Skin epidermis (tissue), 12 donors: ENCODE data around the gene S100A11.
A peak's percentile ranks its signal among the peaks of the same experiment; 100 is the strongest.

ENCODE experiments used
- H3K27ac ChIP-seq, 21 experiments: fragments of 200-600 bp; sonication (generic) in 11 of 21; one replicate each; pipeline ENCODE4 v1.5.0; 2020; ENCODE audit warnings: mild to moderate bottlenecking in 3 of 21, inconsistent platforms in 2 of 21, moderate library complexity in 2 of 21
- H3K4me3 ChIP-seq, 7 experiments: fragments of 200-600 bp; sonication (generic) in 2 of 7; one replicate each; pipeline ENCODE4 v1.5.0; 2020; ENCODE audit warnings: inconsistent platforms in 2 of 7, mild to moderate bottlenecking in 2 of 7, moderate library complexity in 1 of 7

Gene S100A11

DNA sequence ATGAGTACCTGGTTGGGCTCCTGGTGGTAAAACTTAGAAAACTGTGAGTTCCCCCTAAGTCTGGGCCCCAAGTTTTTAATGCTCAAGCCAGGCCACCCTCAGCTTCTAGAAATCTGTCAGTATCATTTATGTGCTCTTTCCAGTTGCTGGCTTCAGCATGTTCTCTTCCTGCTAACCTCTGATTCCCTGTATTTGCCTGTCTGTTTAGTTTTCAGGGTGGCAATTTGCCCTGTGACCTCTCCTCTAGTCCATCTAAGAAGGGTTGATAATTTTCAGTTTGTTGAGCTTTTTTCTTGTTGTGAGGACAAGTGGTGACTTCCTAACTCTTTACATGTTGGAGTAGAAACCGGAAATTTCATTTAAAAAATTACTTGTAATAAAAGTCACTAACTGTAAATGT lies 27.1 kb downstream of the S100A11 start:
- no peak overlapping the region for H3K27ac ChIP-seq

DNA sequence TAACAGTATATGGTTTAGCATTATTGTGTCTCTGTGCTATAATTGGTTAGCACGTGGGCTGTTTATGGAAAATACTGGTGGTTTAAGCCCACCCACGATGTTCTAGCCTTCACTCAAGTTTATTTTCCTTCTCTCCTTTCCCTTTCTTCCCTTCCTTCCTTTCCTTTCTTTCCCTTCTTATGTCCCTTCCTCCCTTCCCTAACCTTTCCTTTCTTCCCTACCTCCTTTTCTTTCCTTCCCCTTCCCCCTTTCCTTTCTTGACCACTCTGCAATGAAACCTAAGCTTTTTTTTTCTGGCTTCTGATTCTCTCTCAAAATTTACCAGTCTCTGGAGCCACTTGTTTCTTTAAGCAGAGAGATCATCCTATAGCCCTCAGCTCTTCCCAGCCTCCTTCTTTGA lies 29.8 kb downstream of the S100A11 start:
- H3K27ac ChIP-seq = no peak overlapping the region
- no peak overlapping the region for H3K4me3 ChIP-seq

More for the DNA sequence above, 27.1 kb downstream of the S100A11 start:
- no peak overlapping the region for H3K4me3 ChIP-seq

DNA sequence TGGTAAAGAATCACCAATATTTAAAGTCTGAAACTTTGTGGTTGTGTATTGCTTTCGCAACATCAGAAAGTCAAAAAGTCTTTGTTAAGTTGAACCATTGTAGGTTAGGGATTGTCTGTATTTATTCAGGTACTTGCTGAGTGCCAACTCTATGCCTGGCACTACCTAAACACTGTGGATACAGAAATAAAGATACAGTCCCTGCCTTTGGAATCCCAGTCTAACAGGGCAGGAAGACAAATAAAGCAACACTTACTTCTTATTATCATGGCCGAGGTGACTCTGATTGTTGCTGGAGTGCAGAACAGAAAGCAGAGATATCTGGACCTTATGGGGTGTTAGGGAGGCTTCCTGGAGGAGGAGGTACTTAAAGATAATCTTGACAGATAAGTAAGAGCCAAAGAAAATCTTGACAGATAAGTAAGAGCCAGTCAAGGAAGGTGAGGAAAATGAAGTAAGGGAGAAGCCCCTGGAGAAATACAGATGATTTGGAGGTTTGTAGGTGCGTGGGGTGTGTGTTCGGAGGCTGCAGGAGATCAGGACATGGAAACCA lies 31.4 kb downstream of the S100A11 start:
- no peak overlapping the region for H3K27ac ChIP-seq
- H3K4me3 ChIP-seq = no peak overlapping the region

DNA sequence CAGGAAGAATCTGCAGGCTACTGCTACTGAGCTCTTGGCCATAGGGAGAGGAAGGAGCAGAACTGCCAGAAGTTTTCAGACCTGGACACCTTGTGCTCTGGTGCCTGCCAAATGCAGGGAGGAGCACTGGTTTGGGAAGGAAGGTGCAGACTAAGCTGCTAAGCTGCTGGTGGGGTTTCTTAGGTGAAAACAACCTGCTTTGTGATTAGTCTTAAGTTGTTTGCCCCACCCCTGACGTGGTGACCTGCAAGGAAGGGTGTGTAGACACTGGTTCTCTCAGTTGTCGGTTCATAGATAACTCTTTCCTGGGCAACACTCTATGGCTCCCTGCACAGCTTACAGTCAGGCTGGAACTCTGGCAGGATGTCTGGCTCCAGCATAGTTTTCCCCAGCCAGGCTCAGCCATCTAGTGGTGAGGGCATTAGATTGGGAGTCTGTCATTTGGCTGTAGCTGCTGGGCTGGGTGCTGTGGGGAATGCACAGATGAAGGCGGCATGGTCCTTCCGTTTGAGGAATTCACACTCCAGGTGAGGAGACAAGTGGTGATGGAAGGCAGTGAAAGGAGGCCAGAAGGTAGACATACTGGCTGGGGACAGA lies 32.9 kb downstream of the S100A11 start:
- no peak overlapping the region for H3K4me3 ChIP-seq
- H3K27ac ChIP-seq = no peak overlapping the region

DNA sequence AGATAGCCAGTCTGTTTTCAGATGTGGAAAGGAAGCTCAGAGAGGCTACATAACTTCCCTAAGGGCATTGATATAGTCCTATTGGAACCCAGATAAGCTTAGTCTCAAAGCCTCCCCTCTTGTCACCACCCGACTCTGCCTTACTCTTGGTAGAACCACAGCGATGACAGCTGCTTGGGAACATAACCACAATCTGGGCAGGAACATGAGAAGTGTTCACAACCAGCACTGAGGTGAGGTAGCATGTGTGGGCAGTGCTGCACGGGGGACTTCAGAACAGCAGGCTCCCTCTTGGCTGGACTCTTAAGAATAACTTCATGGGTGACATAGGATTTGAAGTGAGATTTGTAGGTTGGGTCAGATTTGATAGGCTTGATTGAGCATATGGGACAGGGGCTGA lies 33.8 kb downstream of the S100A11 start:
- no peak overlapping the region for H3K4me3 ChIP-seq
- H3K27ac ChIP-seq = peak overlapping the region in 5 of 21 experiments; percentile 63 to 83 (median 79)

- Histone ChIP-seq H3K27ac (peak overlapping the region in 20 of 21 experiments; percentile 23 to 83 (median 66)), H3K4me3 (no peak overlapping the region)
Measured at GRCh38 chr1:152001631-152002584, 34.9 kb downstream of the S100A11 start.

- peak overlapping the region in 20 of 21 experiments; percentile 23 to 83 (median 66) for H3K27ac ChIP-seq
Measured at GRCh38 chr1:152000964-152001630, 35.7 kb downstream of the S100A11 start.

DNA sequence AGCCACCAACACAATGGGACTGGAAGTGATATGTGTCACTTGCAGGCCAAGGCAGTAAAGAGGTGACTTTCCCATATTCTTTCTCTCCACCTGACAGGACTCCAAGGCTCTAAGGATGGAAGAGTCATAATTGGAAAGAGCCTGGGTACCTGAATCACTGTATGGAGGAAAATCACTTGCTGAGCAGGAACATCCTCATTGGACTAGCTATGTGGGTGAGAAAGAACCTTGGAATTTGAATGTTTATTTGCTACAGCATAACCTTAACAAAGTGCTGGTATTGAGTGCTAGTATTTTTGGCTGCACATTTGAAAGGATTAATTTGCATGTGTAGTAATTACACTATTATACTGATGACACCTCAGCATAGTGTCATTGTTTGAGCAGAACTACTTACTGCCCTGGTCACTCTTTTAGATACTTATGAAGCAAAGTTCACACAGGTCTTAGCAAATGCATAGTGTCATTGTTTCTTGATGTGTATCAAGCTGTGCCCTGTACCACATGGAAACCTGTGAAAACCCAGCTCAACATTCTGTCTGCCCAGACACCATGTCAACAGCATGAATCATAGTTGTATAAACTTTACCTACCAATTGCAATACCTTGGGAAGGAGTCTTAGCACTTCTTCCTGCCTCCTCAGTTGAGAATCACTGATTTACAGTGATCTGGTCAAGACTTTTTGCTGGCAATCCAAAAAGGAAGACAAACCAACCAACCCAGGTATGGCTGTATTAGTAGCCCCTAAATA lies 38.0 kb downstream of the S100A11 start:
- peak overlapping the region in 5 of 21 experiments; percentile 2 to 70 (median 22) for H3K27ac ChIP-seq
- H3K4me3 ChIP-seq = no peak overlapping the region

More at GRCh38 chr1:152000964-152001630, 35.7 kb downstream of the S100A11 start:
- H3K4me3 ChIP-seq = no peak overlapping the region

DNA sequence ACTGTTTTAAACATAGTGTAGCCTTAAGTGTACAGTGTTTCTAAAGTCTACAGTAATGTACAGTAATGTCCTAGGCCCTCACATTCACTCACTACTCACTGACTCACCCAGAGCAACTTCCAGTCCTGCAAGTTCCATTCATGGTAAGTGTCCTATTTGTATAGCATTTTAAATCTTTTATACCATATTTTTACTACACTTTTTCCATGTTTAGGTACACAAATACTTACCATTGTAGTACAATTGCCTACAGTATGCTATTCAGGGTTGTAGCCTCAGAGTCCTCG lies 39.6 kb downstream of the S100A11 start:
- Histone ChIP-seq H3K4me3 (no peak overlapping the region), H3K27ac (no peak overlapping the region)

DNA sequence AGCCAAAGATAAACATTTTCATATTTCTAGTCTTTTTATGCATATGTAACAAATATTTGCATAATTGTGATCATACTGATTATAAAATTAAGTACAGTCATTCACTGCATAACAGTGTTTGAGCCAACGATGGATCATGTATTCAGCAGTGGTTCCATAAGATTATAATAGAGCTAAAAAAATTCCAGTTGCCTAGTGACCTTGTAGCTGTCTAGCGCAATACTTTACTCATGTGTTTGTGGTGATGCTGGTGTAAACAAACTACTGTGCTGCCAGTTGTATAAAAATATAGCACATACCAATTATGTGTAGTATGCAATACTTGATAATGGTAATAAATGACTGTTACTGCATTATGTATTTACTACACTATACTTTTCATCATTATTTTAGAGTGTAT lies 41.0 kb downstream of the S100A11 start:
- no peak overlapping the region for H3K4me3 ChIP-seq
- peak overlapping the region in 8 of 21 experiments; percentile 26 to 100 (median 98) for H3K27ac ChIP-seq

DNA sequence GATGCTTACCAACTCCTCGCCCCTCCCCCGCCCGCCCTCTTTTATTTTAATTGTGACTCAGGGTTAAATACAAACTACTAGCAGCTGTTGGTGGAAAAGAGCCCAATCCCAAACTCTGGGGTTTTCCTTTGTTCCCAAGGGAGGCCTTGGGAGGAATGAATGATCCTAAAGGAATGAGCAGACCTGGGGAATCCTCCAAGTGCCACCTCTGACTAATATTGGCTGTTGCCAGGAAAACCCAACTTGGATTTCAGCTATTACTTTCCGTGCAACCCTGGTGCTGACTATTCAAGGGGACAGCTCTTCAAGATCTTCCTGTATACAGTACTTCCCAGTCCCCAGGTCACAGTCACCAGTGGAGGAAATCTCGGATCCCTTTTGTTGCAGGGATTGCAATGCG lies 41.8 kb downstream of the S100A11 start:
- Histone ChIP-seq H3K4me3 (no peak overlapping the region), H3K27ac (peak overlapping the region in 16 of 21 experiments; percentile 4 to 100 (median 99))

DNA sequence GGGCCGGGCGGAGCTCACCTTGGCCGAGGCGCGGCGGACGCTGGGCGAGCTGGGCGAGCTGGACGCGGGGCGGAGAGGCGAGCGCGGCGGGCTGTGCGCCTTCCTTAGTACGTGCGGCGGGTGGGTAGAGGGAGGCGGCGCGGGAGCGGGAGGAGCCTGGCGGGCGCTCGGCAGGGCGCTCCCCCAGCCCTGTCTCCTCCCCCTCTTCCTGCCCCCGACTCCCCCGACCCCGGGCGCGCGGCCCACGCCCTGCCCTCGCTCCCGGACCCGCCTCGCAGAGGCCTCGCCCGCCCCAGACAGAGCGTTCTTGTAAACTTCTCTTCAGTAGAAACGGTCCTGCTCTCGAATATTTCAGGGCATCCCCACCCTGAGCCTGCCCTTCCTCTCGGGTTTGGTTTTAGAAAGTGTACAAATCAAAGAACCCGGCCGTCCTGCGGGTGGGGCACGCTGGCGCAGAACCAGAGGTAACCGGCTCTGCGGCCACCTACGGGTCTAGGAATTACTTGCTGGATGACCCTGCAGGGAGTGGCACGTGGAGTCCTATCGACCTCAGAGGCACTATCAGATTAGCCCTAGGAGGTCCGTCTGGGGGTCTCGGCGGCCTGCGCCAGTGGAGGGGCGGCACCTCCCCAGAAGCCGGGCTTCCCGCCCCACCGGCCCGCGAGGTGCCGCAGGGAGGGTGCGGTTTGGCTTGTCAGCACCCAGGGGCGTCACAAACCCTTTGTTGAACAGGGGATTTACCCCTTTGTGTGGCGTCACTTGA lies 42.9 kb downstream of the S100A11 start, which contains the start of gene S100A10:
TSS of gene S100A10 (minus strand) at position 126 of the 763 bp plus-strand sequence. CDS start 7,629 bp downstream, outside the sequence.
- Histone ChIP-seq H3K4me3 (peak within 1 kb of the TSS; percentile 52 to 90 (median 79)), H3K27ac (peak within 1 kb of the TSS; percentile 77 to 100 (median 99))

GRCh38 chr1:151993084-151993733 lies 43.6 kb downstream of the S100A11 start:
- H3K27ac ChIP-seq = peak overlapping the region; percentile 77 to 100 (median 99)
- peak overlapping the region; percentile 52 to 90 (median 79) for H3K4me3 ChIP-seq

DNA sequence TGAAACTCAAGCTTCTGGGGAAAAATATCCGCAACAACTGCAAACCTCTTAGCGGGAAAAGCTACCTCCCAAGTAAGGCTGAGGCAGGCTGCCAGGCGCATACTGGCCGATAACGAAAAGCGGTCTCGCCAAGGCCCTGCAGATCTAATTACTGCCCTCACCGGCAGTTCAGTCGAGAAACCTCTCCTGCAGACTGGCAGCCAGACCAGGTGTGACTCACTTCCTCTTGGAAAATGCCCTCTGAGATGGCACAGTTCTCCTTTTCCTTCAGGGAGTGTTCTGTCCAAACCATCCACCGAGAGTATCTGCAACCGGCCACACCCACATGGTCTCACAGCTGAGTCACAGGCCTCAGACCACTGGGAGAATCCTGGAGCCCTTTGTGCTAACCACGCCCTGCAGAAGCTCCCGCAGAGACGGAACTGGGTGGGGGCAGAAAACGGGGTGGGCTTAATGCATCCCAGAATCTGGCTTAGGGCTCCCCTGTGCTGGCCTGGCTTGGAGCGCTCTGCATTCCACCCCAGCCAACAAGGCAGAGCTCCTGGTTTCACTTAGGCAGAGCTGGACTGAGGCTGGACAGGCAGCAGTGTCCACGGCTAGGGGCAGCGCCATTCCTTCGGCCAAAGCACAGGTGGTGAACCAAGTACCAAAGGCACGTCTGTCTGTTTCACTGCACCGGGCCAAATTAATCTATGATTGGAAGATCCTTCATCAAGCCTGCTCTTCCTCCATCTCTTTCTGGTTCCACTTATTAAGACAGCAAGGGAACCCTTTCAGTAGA lies 44.3 kb downstream of the S100A11 start:
- H3K4me3 ChIP-seq = peak overlapping the region; percentile 52 to 90 (median 79)
- H3K27ac ChIP-seq = peak overlapping the region; percentile 77 to 100 (median 99)

DNA sequence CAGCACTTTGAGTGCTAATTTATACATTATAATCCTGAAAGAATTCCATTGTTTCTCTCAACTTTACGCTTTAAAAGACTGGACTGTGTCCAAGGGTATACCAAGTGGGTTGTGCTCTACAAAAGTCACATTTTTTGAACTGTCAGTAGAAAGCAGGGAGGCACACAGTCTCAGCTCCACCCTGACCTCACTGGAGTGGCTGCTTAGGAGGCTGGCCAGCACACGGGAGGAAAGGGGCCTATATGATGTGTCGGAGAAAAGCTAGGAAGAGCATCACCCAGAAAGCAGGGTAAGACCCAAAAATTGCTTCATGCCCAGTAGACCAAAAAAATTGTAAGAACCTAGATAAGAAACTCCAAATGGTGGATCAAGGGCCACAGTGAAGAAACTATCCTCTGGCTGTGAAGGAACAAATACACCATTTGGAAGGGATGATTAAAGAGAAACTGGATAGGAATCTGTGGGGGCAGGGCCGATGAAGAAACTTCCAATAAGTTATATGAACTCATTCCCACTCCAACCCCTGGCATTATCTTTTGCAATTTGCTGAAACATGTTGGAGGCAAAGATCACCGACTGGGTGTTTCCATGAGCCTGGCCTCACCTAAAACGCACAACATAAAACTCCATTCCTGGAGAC lies 45.0 kb downstream of the S100A11 start:
- H3K4me3 ChIP-seq = peak overlapping the region; percentile 52 to 90 (median 79)

DNA sequence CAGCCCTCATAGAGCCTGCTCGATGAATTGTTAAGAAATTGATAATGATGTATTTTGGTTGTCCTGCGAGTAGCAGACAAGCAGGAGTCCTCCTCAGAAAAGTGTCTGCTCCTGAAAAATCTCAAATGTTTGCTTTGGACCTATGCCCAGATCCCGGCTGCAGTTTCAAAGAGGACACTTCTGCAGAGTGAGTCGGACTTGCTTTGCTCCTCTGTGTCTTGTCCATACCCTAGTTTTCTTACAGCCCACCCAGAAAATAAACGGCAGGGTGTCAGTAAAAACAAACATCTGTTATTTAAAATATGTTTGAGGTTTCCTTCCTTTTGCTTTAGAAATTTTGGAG lies 46.0 kb downstream of the S100A11 start:
- H3K27ac ChIP-seq = peak overlapping the region in 20 of 21 experiments; percentile 62 to 100 (median 99)
- H3K4me3 ChIP-seq = peak overlapping the region in 4 of 7 experiments; percentile 65 to 89 (median 78)

More for the DNA sequence above, 45.0 kb downstream of the S100A11 start:
- H3K27ac ChIP-seq = peak overlapping the region; percentile 34 to 100 (median 99)
